Neuron (in vitro differentiated cells): ENCODE results near the gene HLF.

ENCODE experiments used
- H2AFZ ChIP-seq: one replicate; pipeline ENCODE4 v1.6.1; 2013; ENCODE audit warnings: low read depth, mild to moderate bottlenecking, inconsistent platforms, low read length, moderate library complexity
- H3K27me3 ChIP-seq: one replicate; pipeline ENCODE4 v1.6.1; 2013; ENCODE audit warnings: low read length; ENCODE audit not compliant: insufficient read depth
- H3K36me3 ChIP-seq: one replicate; pipeline ENCODE4 v1.6.1; 2013; ENCODE audit warnings: low read length; ENCODE audit not compliant: insufficient read depth
- H3K4me1 ChIP-seq: one replicate; pipeline ENCODE4 v1.6.1; 2013; ENCODE audit warnings: low read length; ENCODE audit not compliant: insufficient read depth
- H3K4me3 ChIP-seq: 2 replicates; pipeline ENCODE4 v1.5.1; 2013; ENCODE audit warnings: mild to moderate bottlenecking, low read length, moderate library complexity
- H3K9me3 ChIP-seq: one replicate; pipeline ENCODE4 v1.6.1; 2013; ENCODE audit warnings: low read length

Gene HLF

GRCh38 chr17:55237268-55237667, 27.5 kb upstream of the HLF start:
- peaks cover 3% of the 10 kb centered on the region for H3K4me1 ChIP-seq
- H3K36me3 ChIP-seq: no peaks in the 10 kb centered on the region
- H2AFZ ChIP-seq: no peak overlapping the region
- peaks cover 3% of the 10 kb centered on the region for H3K27me3 ChIP-seq
- H3K9me3 ChIP-seq: no peaks in the 10 kb centered on the region
- H3K4me3 ChIP-seq: no peak overlapping the region

GRCh38 chr17:55237841-55238178, 26.9 kb upstream of the HLF start:
- Histone ChIP-seq H3K9me3 (no peaks in the 10 kb centered on the region), H2AFZ (peak overlapping the region; percentile 97), H3K4me1 (peaks cover 3% of the 10 kb centered on the region), H3K36me3 (no peaks in the 10 kb centered on the region), H3K27me3 (peaks cover 3% of the 10 kb centered on the region), H3K4me3 (peak overlapping the region; percentile 76)

- no peaks in the 10 kb centered on the region for H3K9me3 ChIP-seq
- H3K27me3 ChIP-seq: peaks cover 3% of the 10 kb centered on the region
- H3K36me3 ChIP-seq: no peaks in the 10 kb centered on the region
- peak overlapping the region; percentile 76 for H3K4me3 ChIP-seq
- H2AFZ ChIP-seq: peak overlapping the region; percentile 97
- H3K4me1 ChIP-seq: peaks cover 3% of the 10 kb centered on the region
Observed at GRCh38 chr17:55238179-55238930, 26.4 kb upstream of the HLF start.

- H3K36me3 ChIP-seq: no peaks in the 10 kb centered on the region
- no peaks in the 10 kb centered on the region for H3K9me3 ChIP-seq
- peaks cover 3% of the 10 kb centered on the region for H3K27me3 ChIP-seq
- peak overlapping the region; percentile 97 for H2AFZ ChIP-seq
- peak overlapping the region; percentile 76 for H3K4me3 ChIP-seq
- H3K4me1 ChIP-seq: peaks cover 3% of the 10 kb centered on the region
Observed at GRCh38 chr17:55238931-55239297, 25.8 kb upstream of the HLF start.

GRCh38 chr17:55241097-55241496, 23.7 kb upstream of the HLF start:
- H3K27me3 ChIP-seq: peaks cover 3% of the 10 kb centered on the region
- peaks cover 3% of the 10 kb centered on the region for H3K4me1 ChIP-seq
- no peak overlapping the region for H3K4me3 ChIP-seq
- H3K36me3 ChIP-seq: no peaks in the 10 kb centered on the region
- no peaks in the 10 kb centered on the region for H3K9me3 ChIP-seq
- no peak overlapping the region for H2AFZ ChIP-seq

- H3K4me3 ChIP-seq: no peak overlapping the region
- peaks cover 3% of the 10 kb centered on the region for H3K4me1 ChIP-seq
- H3K36me3 ChIP-seq: no peaks in the 10 kb centered on the region
- no peak overlapping the region for H2AFZ ChIP-seq
- no peaks in the 10 kb centered on the region for H3K9me3 ChIP-seq
- H3K27me3 ChIP-seq: peaks cover 3% of the 10 kb centered on the region
Observed at GRCh38 chr17:55242476-55242875, 22.3 kb upstream of the HLF start.

DNA sequence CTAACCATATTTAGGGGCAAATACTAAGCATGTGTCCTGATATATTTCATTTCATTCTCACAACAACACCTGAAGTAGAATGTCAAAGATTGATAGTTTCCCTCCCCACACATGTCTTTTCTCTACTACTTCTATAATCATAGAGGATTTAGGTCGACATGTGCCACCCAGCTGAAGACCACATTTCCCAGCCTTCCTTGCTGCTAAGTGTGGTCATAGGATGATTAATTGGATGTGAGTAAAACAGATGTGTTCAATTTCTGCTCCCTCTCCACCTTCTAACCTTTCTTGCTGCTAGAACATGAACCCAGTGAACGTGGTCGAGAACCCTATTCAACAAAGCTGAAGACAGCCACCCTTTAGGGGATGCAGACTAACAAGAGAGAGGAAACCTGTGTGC, 18.8 kb upstream of the HLF start:
- Histone ChIP-seq H3K9me3 (peaks cover 2% of the 10 kb centered on the region), H3K36me3 (no peaks in the 10 kb centered on the region), H2AFZ (no peak overlapping the region), H3K4me1 (no peaks in the 10 kb centered on the region), H3K27me3 (no peaks in the 10 kb centered on the region), H3K4me3 (no peak overlapping the region)

DNA sequence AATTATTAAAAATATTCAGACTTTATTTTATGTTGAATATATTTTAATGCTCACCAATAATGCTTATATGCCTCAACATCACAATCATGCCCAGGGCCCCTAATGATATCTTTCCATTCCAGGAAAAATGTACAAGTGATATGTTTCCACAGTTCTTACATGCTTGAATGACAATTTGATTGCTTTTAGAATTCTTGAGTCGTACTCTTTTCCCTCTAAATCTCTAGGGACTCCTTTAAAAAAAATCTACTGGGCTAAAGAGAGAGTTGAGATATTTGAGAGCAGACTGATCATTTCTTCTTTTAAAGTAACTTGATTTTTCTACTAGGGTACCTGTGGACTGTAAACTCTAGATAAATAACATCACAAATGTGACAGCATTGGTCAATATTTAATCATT, 18.2 kb upstream of the HLF start:
- no peaks in the 10 kb centered on the region for H3K4me1 ChIP-seq
- peaks cover 2% of the 10 kb centered on the region for H3K9me3 ChIP-seq
- no peaks in the 10 kb centered on the region for H3K36me3 ChIP-seq
- H3K4me3 ChIP-seq: no peak overlapping the region
- no peak overlapping the region for H2AFZ ChIP-seq
- H3K27me3 ChIP-seq: no peaks in the 10 kb centered on the region

GRCh38 chr17:55248077-55248476, 16.7 kb upstream of the HLF start:
- H3K9me3 ChIP-seq: peaks cover 2% of the 10 kb centered on the region

GRCh38 chr17:55249861-55250260, 14.9 kb upstream of the HLF start:
- Histone ChIP-seq H3K9me3 (peaks cover 2% of the 10 kb centered on the region), H3K4me1 (no peaks in the 10 kb centered on the region), H3K4me3 (no peak overlapping the region), H3K36me3 (no peaks in the 10 kb centered on the region), H2AFZ (no peak overlapping the region), H3K27me3 (no peaks in the 10 kb centered on the region)

More at GRCh38 chr17:55248077-55248476, 16.7 kb upstream of the HLF start:
- H3K4me3 ChIP-seq: no peak overlapping the region
- no peaks in the 10 kb centered on the region for H3K36me3 ChIP-seq
- H2AFZ ChIP-seq: peak overlapping the region; percentile 9
- H3K4me1 ChIP-seq: no peaks in the 10 kb centered on the region
- no peaks in the 10 kb centered on the region for H3K27me3 ChIP-seq

DNA sequence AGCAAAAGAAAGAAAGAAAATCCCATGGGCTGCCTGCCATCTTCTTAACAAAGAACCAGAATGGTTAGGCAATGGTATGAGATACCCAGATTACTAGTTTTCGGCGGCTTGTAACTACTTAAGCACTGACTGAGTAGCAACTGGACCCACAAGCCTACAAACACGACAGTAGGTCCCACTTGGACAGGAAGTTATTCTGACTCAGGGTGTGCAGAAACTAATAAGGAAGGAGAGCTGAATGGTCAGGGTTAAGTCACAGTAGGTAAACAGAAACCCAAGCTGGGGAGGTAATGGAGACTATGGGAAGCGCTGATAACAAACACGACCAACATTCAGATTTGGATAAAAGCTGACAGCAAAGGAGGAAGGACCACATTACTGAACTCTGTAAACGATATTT, 10.4 kb upstream of the HLF start:
- no peaks in the 10 kb centered on the region for H3K4me1 ChIP-seq

DNA sequence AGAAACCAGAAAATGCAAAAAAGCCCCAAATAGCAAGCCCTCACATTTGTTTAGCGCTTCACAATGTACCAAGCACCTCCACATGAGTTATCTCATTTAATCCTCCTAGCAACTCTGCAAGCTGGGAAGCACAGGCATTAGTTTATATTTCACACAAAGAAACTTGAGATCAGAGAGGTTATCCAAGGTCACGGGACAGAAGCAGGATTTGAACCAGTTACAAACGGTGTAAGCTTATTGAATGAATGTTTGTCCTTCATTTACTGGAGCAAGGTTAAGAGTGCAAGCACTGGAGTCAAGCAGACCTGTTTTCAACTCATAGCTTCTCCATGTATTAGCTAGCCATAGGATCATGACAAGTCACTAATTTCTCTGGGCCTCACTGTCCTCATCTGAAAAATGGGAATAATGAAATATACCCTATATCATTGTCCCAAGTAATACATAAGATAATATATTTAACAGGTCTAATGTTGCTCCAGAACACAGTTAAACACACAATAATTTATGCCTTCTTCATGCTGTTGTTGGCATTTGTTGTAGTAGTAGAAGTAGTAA, 6.1 kb upstream of the HLF start:
- H3K27me3 ChIP-seq: peaks cover 25% of the 10 kb centered on the region
- H3K4me3 ChIP-seq: no peak overlapping the region
- H3K36me3 ChIP-seq: no peaks in the 10 kb centered on the region
- no peaks in the 10 kb centered on the region for H3K4me1 ChIP-seq
- no peaks in the 10 kb centered on the region for H3K9me3 ChIP-seq
- no peak overlapping the region for H2AFZ ChIP-seq

More for the DNA sequence above, 10.4 kb upstream of the HLF start:
- no peak overlapping the region for H3K4me3 ChIP-seq
- peaks cover 4% of the 10 kb centered on the region for H3K27me3 ChIP-seq
- no peaks in the 10 kb centered on the region for H3K36me3 ChIP-seq
- H3K9me3 ChIP-seq: peaks cover under 1% of the 10 kb centered on the region
- H2AFZ ChIP-seq: no peak overlapping the region

GRCh38 chr17:55259684-55260111, 5.1 kb upstream of the HLF start:
- peaks cover 33% of the 10 kb centered on the region for H3K27me3 ChIP-seq
- no peaks in the 10 kb centered on the region for H3K9me3 ChIP-seq
- no peak overlapping the region for H3K4me3 ChIP-seq
- no peaks in the 10 kb centered on the region for H3K36me3 ChIP-seq
- peaks cover 4% of the 10 kb centered on the region for H3K4me1 ChIP-seq
- H2AFZ ChIP-seq: no peak overlapping the region

DNA sequence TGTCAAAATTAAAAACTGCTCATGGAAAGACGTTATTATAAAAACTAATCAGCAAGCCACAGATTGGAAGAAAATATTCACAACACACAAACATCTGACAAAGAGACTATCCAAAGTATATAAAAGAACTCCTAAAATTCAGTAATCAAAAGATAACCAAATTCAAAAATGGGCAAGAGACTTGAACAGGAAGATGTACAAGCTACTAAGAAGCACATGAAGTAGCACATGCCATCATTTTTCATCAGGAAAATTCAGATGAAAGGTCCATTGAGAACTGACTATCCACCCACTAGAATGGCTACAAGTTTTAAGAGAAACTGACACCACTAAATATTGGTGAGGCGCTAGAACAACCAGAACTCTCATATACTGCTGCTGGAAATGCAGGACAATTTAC, 3.4 kb upstream of the HLF start:
- H2AFZ ChIP-seq: no peak overlapping the region
- no peaks in the 10 kb centered on the region for H3K9me3 ChIP-seq
- H3K27me3 ChIP-seq: peaks cover 38% of the 10 kb centered on the region
- H3K36me3 ChIP-seq: no peaks in the 10 kb centered on the region
- no peak overlapping the region for H3K4me3 ChIP-seq
- peaks cover 12% of the 10 kb centered on the region for H3K4me1 ChIP-seq
